GM12874 (cell line): Measurements from ENCODE around the gene CCDC198.

Experiments used
- TF ChIP-seq, protein P1 (sequence below): IDR thresholded peaks from 2 replicates; pipeline ENCODE4 v1.5.1; 2011; ENCODE audit warnings: low read depth, mild to moderate bottlenecking, control low read depth, low read length, moderate library complexity; ENCODE audit not compliant: insufficient read depth

The CCDC198 gene

GRCh38 chr14:57493467-57494181 lies at the start of gene CCDC198:
Gene CCDC198, minus strand, starts transcription at chr14:57493857. Its CDS starts 142 bp downstream, at chr14:57493715.
- TF ChIP-seq, protein P1, sequence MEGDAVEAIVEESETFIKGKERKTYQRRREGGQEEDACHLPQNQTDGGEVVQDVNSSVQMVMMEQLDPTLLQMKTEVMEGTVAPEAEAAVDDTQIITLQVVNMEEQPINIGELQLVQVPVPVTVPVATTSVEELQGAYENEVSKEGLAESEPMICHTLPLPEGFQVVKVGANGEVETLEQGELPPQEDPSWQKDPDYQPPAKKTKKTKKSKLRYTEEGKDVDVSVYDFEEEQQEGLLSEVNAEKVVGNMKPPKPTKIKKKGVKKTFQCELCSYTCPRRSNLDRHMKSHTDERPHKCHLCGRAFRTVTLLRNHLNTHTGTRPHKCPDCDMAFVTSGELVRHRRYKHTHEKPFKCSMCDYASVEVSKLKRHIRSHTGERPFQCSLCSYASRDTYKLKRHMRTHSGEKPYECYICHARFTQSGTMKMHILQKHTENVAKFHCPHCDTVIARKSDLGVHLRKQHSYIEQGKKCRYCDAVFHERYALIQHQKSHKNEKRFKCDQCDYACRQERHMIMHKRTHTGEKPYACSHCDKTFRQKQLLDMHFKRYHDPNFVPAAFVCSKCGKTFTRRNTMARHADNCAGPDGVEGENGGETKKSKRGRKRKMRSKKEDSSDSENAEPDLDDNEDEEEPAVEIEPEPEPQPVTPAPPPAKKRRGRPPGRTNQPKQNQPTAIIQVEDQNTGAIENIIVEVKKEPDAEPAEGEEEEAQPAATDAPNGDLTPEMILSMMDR: no peak

GRCh38 chr14:57533214-57533613 lies 39.6 kb upstream of the CCDC198 start:
- TF ChIP-seq, protein P1: peak; percentile 65

DNA sequence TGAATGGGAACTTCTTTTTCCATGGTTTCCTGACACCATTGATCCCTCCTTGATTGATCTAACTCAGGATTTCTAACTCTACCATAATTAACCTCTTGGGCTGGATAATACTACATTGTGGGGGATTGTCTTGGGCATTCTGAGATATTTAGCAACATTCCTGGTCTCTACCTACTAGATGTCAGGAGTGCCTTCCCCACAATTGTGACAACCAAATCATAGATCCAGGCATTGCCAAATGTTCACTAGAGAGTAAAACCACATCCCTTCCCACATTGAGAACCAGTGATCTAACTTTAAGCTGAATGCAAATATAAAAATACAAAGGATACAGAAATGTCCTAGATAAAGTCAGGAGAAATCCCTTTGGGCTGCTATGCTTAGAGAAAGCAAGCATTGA lies 36.9 kb upstream of the CCDC198 start:
- TF ChIP-seq, protein P1: no peak

DNA sequence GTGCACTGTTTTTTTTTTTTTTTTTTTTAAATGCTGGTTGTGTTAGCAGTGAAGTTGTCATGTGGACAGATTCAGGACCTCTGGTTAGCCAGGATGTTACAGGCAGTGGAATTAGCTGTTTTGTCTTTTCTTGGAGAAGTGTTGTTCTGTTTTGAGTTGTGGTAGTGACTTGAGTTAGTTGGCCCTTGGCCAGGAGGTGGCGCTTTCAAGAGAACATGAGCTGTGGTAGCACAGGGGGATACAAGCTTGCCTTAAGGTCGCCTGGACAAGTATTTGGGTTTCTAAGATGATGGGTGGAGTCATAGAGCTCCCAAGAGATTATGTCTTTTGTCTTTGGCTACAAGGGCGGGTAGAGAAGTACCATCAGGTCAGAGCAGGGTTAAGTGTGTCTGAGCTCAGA lies 33.3 kb upstream of the CCDC198 start:
- TF ChIP-seq, protein P1: no peak

DNA sequence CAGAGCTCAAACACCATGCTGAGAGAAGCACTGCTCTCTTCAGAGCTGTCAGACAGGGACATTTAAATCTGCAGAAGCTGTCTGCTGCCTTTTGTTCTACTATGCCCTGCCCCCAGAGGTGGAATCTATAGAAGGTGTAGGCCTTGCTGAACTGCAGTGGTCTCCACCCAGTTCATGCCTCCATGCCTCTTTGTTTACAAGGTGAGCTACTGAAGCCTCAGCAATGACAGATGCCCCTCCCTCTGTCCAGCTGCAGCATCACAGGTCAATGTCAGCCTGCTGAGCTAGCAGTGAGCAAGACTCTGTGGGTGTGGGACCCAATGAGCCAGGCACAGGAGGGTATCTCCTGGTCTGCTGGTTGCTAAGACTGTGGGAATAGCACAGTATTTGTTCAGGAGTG lies 25.4 kb upstream of the CCDC198 start:
- TF ChIP-seq, protein P1: no peak

GRCh38 chr14:57512220-57512619 lies 18.6 kb upstream of the CCDC198 start:
- TF ChIP-seq, protein P1: no peak

DNA sequence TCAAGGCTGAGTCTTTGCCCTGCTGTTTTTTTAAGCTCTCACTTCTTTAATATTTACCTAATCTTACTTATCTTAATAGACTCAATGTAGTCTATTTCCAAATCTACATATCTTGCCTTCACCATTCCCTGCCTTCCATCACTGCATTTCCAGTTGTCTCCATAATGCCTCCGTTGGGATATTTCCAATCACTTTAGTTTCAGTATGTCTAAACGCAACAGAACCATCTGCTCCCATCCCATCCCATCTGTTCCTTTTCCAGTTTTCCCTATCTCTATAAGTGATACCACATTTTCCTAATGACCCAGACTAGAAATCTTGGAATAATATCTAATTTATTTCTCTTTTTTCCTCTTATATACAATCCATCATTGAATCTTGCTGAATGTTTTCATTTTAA lies 15.1 kb upstream of the CCDC198 start:
- TF ChIP-seq, protein P1: no peak
